ENCODE data around the gene FGF12.

FGF12 gene

DNA sequence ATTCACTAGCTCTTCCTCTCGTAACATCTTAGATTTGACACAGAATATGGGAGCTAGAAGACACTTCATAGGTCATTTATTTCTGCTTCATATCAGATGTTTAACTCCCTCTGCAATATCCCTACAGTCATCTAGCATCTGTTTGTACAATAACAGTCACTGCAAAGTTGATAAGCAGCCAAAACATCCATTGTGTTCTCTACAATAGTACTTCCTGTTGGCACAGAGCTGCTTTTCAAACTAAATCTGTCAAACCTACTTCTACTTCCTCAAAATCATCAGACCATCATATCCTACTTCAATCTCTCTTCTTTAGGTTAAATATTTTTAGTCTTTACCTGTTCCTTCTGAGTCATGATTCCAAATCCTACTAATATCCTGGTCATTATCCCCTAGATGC is 233.2 kb downstream of the FGF12 start:
- no peak for DNase-seq (ENCODE audit: low spot score)

DNA sequence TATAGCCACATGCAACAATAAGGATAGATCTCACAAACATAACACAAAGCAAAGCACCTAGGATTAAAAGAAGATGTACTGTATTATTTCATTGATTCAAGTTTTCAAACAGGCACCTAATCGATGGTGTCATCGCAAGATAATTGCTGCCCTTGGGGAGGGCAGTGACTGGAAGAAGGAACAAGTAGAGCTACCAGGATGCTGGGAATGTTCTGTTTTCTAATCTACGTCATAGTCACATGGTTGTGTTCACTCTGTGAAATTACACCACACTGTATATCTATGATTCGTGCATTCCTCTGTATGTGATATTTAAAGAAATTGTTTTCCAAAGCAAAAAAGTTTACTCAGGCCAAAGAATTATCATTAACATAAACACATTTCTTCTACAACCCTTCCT is 236.6 kb downstream of the FGF12 start:
- DNase-seq (ENCODE audit: low spot score) = no peak

DNA sequence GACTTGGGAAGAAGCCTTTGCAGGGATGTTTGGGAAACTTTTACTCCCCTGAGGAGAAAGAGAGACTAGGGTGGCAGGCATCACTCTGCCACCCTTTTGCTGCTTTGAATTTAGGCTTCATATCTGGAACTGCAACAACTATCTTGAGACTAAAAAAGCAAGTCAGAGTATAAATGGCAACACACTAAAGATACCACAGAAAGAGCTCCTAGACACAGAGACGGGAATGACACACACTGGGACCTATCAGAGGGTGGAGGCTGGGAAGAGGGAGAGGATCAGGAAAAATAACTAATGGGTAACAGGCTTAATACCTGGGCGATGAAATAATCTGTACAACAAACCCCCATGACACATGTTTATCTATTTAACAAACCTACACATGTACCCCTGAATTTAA is 237.8 kb downstream of the FGF12 start:
- DNase-seq (ENCODE audit: low spot score) = no peak

DNA sequence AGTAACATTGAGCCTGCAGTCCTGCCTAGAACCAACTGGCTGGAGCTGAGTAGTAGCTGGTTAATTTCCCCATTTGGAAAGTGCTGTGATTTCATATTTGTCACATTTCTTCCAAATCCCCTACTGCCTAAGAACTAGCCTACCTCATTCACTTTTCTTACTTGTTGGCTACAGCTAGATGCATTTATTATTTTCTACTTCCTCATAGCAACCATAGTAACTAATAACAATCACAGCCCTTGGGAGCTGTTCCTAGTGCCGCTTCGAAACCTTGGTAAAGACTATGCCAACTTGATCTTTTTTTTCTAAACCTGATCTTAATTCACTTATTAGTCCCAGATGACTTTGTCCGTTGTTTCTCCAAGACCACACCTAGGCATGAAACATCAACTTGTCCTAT is 240.3 kb downstream of the FGF12 start:
- no peak for DNase-seq (ENCODE audit: low spot score)

DNA sequence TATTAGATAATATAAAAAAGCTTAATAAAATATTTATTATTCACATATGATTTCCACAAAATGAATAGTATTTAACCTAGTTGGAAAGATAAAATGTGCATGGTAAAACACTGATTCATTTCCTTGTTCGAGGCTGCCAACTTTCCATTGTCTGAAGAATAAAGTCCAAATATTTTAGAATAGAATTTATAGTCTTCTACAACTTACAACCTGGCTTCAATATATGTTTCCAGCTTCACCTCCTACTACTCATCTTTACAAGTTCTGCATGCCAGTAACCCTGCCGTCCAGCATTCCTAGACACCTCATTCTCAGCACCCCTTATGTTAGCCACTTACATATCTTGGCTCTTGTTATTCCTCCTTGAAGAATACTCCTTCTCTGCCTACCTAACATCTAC is 244.5 kb downstream of the FGF12 start:
- DNase-seq (ENCODE audit: low spot score) = no peak

DNA sequence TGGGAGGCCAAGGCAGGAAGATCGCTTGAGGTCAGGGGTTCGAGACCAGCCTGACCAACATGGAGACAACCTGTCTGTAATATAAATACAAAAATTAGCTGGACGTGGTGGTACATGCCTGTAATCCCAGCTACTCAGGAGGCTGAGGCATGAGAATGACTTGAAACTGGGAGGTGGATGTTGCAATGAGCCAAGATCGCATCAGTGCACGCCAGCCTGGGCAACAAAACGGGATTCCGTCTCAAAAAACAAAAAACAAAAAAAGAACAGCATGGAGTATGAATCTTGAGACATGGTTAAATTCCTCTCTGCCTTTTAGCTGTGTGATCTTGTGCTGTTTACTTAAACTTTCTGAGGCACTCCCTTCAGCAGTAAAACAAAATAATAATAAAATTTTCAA is 244.9 kb downstream of the FGF12 start:
- DNase-seq (ENCODE audit: low spot score) = no peak

DNA sequence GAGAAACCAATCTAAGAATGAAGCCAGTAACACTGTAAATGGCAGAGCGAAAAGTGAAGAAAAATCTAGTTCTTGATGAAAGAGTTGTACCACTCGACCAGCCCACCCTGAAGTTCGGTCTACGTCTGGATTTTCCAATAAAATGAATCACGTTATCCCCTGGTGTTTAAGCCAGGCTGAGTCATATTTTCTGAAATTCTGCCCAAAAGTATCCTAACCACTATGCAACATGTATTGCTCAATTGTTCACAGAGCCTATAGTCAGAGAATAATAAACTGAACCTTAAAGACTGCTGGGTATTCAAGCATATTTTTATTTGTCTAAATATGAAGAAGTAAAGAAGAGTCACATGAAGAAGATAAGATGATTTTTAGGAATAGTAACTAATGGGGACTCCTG is 245.7 kb downstream of the FGF12 start:
- DNase-seq (ENCODE audit: low spot score) = no peak

DNA sequence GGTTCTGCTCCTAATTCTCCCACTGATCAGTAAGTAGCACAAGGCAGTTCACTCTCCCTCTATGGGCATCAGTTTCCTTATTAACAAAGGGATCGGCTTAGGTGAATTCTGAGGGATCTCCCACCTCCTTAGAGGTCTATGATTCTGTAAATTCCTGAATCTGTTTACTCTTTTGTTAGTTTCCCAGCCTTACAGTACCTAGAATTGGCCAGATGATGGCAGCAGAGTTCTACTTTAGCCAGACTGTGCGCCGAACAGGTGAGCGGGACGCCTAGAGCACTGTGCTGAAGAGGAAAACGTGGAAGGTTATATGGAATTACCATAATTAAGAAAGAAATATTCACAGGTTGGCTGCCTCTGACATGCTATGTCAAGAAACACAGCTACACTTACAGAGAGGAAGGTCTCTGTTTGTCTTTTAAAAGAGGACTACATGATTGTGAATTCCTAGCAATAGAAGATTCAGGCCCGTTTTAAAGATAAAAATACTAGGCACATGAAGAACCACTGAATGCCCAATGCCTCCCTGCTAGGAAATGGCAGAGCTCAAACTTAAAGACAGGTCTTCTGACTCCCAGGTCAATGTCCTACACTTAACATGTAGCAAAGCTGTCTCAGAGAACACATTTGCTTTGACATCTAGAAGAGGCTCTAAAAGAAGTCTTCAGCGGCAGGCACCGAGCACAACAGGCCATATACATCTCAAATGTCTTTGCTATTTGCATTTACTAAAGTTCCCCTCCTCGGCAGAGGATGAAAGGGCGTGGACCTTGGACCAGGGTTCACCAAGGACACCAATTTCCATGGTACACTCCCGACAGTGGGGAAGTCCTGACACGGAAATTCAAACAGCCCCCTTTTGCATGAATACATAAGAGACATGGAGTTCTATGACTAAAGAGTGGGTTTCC is 259.9 kb downstream of the FGF12 start:
- peak; percentile 64 for DNase-seq (ENCODE audit: low spot score)

DNA sequence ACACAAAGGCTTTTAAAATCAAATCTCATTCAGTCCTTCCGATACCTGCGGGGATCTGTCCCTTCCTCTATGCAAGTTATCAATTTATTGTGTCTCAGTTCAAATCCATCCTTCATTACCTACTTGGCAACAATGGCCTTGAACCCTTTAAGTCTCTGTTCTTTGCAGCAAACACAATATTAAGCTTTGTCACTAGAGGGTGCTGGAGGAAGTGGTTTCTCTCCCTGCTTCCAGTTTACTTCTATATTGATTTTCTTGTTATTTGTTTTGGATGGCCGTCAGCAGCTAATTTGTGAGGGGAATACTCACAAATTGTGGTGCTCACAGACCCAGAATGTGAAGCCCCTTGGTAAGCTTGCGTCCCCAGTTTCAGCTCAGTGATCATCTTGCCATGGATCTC is 278.3 kb downstream of the FGF12 start:
- DNase-seq (ENCODE audit: low spot score) = peak; percentile 9

DNA sequence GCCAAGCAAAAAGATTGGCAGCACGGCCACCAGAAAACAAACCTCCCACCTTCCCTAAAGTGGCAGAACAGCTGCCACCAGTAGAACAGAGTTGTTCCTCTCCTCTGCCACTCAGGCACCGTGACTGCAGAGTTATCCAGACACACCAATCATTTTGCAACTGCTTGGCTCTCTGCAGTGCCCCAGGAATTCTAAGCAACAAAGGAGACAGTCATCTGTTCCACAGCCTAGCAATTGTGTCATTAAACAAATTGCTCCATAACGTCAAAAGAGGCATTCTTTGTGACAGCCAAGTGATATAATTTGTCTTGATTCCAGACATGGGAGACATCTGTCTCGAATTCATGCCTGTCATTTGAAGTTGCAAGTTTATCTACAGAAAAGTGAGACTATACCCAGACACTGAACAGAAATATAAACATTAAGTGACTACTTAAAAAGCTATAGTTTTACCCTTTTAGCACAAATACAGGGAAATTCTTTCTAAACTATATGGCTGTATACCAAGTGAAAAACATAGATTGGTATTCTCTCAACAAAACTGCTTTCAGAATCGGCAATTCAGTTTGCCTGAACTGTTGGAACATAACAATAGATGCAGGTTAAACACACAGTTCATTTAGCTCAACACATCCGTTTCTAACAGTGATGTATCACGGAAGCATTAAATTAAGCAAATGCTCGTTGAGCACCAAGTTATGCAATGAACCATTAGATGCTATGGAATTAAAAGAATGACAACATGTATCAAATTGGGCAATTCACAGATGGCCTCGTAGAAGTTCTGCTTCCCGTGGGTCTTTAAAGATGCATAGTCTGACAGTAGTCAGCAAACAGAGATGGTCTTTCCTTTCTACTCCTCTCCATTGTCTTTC is 281.3 kb downstream of the FGF12 start:
- no peak for DNase-seq (ENCODE audit: low spot score)

DNA sequence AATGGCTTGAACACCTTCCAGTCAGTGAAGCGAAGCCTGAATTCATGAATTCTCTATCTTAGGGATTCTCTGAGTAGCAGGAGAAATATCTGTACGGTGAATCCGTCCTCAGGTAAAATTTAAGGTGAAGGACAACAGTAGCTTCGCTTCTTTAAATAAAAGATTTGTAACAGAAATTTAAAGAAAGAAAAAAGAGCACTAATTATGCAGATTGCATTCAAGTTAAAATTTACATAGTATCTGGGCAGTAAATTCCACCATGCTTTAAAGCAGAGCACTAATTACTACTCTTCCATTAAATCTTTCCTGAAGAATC is 282.6 kb downstream of the FGF12 start:
- DNase-seq (ENCODE audit: low spot score) = no peak

DNA sequence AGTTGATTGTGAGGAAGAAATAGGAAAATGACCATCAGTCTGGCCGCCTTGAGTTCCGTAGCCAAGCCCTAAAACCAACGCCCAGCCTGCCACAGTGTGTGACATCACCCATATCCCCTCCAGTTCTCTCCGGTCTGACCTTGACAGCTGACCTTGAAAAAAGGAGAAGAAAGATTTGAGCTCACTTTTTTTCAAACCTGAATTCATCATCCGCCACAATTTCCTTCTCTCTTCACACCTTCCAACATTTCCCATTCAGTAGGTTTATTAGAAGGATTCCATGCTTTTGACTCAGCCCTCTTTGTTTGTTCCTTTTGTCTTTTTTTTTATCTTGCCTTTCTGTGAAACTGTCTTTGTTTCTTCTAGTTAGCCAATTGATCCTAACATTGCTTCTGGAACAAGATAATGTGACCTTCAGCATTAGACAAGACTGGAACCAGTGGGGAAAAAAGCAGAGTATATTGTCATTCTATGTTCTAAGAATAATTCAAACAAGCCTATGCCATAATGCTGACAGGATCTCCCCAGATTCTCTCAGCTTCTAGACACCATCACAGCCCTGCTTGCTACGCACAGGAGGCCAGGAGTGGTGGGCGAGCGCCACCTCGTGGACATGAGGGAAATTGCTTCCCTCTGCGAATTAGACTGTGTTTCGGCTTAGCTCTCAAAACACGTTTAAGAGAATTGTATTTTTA is 283.1 kb downstream of the FGF12 start:
- peak; percentile 73 for DNase-seq (ENCODE audit: low spot score)

DNA sequence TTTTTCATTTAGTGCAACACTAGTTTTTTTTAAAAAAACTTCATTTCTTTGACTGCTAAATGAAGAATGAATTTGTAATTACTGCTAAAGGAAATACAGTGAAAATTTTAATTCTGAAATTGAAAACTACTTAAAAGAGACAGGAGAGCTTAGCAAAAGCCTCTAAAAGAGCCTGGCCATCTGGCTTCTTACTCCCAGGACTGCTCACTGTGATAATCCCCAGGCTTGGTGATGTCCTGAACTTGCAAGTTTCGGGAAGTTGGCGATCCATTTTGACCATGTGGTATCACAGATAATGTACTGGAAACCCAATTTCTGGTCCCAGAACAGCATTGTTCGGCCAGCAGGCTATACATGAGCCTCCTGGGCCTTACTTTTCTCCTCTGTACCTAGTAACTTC is 292.1 kb downstream of the FGF12 start:
- DNase-seq (ENCODE audit: low spot score) = no peak

DNA sequence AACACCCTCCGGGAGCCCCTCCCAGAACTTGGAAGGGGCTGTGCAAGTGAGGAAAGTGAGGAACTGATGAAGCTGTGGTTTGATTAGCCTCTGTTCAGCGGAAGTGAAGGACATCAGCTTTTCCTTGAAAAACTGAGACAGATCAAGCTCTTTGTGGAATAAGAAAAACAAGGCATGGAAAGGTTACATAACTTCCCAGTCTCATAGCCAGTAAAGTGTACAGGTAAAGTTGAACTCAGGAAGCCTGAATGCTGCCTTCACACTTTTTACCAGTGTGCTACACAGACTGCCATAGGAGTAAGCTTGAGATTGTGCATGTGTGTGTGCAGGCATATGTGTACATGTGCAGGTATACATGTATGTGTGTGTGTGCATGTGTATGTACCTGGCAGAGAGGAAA is 293.2 kb downstream of the FGF12 start:
- no peak for DNase-seq (ENCODE audit: low spot score)

DNA sequence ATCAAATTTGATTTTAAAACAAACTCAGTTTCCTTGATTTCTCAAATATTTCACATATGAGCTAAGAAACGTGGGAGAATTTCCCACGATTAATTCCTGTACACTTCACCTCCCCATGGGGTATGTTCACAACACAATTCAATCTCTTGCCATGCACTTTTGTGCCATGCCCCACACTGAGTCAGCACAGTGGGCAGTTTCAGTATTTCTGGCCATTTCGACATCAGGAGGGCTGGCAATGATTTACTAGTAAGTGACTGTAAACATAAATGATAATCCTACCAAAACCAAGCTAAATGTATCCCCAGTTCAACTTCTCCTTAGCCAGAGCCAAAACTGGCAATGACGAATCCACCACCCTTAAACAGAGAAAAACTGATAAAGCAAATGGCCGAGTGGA is 293.6 kb downstream of the FGF12 start:
- DNase-seq (ENCODE audit: low spot score) = no peak

DNA sequence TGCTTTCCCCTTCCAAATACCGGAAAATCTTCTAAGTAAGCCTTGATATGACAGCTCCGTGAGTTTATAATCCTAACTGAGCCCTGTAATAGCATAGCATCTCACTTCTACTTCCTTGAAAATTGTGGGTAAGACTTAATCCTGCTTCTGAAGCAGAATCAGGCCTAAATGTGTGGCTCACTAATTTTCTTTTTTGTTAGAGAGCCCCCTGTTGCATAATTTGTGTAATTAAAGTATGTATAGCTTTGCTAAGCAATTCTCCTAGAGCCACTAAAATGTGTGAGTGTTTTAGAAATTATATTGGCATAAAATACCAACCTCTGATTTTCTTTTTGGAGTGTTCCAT is 304.4 kb downstream of the FGF12 start:
- peak; percentile 6 for DNase-seq (ENCODE audit: low spot score)

DNA sequence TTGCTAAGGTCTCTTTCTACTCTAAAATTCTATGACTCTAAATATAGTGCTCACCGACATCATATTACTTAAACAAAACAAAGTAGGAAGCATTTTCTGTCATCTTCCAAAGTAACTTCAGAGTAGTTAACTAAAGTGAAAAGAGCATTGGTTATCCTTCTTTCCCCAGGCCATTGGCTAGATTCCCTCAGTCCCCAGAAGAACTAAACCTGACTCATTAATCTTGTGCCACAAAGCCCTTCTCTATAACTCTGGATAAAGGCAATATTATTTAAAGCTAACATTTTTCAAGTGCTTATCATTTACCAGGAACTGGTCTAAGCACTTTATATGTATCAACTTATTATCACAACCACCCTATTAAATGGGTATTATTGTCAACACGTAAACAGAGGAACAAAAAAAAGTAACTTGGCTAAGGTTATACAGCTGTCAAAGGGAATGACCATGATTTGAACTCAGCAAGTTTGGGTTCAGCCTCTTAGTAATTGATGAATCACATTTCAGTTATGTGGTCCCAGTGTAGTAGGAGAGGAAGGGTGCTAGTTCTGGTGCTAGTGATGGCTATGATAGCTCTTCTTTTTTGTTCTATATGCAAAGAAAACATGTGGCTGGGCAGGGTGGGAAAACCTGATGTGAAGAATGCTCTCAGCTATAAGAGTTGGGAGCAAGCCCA is 304.9 kb downstream of the FGF12 start:
- DNase-seq (ENCODE audit: low spot score) = no peak

DNA sequence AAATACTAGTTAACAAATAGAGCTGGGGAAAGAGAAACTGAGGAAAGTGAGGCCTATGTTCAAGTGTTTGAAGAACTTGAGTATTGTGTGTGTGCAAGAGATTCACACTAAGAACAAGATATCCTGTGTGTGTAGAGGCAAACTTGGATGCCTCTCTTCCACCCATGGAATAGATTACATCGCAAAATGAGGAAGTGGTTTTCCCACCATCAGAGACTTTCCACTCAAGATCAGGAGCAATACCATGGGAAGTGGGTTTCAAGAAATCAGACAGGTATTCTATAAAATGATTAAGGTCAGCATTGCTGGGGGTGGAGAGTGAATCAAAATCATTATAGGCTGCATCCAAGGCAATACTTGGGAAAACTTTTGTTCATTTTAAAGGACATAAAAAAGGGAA is 308.0 kb downstream of the FGF12 start:
- no peak for DNase-seq (ENCODE audit: low spot score)

DNA sequence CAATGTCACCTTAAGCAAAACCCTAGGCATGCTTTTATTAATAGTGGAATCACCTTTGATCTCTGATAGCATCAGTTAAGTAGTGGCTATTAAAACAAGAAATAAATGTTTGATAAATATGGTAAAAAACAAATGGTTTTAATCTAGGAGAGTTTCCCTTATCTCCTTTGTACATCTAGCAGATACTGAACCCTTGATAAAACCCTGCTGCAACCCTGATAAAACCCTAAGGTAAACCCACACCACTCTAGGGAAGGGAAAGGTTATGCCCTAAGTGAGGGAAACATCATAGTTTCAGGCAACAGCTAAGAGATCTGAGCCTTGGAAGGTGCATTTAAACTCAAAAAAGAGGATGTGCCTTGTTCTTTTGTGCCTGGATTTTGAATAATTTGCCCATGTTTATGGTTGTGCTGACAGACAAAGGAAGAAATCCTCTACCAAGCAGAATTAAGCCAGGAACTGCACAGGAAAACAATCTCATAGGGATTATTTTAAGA is 309.7 kb downstream of the FGF12 start:
- DNase-seq (ENCODE audit: low spot score) = no peak

DNA sequence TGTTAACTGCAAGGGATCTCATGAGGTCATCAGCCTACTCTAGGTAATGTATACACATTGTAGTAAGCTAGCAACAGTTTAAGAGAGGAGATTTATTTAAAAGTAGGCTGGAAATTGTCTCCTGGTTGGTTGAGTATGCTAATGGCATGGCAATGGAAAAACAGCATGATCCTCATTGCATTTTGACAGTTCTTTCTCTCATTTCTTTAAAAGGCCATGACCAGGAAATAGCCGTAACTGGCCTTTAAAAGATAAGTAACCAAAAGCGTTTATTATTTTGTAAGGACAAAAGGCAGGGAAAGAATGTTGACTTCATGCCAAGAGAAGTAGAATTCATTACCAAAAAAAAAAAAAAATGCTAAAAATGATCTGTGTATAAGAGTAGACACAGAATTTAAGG is 310.3 kb downstream of the FGF12 start:
- DNase-seq (ENCODE audit: low spot score) = no peak

DNA sequence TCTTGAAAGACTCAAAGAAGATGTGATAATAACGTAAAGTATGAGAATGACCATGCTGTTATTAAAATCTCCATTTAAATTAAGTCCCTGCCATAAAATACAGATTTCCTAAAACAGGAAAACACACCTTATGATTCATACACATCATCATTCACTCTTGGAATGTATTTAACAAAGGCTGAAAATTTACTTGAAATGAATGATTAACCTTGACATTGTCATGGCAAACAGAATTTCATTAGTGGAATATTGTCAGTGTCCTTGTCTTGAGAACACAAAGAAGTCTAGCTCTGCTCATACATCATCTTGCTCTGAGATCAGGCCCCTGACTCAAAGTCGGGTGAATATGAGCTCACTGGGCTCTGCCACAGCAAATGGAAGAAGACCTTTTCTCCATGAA is 313.9 kb downstream of the FGF12 start:
- DNase-seq (ENCODE audit: low spot score) = no peak

DNA sequence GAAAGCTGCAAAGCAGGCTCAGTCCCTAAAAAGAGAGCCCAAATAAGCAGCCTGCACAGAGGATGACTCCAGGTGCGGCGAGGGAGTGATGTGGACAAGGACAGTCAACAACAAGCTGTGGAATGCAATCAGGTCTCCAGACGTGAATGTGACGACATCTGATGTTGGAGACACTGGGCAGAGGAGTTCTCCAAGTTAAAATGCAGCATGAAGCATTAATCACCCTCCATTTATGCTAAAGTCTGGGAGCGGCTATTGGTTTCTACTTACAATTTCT is 316.7 kb downstream of the FGF12 start:
- DNase-seq (ENCODE audit: low spot score) = no peak

Measured in SW480 (cell line).